ENCODE data around the gene BAZ1B. TPM values are rescaled to one million over a fixed set of nuclear protein-coding genes. Genes with fewer than 3 reads are reported as not detected.

Gene BAZ1B
- total RNA-seq, 1 experiment from 2014 or later, result 44.6 TPM

DNA sequence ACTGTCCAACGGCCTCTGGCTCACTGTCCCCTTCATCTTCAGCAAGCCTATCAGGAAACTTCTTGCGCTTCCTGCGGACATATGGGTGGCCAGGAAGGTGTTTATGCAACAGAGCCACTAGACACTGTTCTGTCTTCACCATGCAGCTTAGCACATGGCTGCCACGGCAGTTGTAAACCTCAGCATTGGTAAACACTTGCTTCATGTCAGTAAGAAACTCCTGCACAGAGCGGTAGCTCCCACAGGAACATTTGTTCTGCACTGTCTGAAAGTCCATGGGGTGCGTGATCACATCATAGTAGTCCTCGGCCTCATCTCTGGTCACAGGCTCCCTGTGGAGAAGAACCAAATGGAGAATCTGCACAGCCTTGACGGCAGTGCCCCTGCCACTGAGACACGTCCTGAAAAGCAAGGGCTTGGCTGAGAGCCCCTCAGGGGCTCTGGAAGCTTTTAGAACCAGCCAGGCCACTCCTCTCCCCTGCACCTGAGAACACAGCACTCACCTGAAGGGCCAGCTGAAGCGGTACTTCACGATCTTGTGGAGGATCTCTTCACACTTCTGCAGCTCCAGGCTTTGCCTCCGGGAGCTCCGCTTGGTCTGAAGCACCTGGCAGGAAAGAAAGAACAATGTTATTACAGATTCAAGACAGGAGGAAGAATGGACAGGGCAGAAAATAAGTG lies 79.7 kb downstream of the BAZ1B start:
- Mint-ChIP-seq H3K27me3 (ENCODE audit: unreplicated experiment) (no peaks in the 10 kb centered on the region), H3K4me3 (ENCODE audit: low read depth, unreplicated experiment) (no peak overlapping the region), H3K27ac (ENCODE audit: unreplicated experiment) (no peak overlapping the region), H3K4me1 (ENCODE audit: low read depth, unreplicated experiment) (no peaks in the 10 kb centered on the region), H3K9me3 (ENCODE audit: low read depth, unreplicated experiment) (no peaks in the 10 kb centered on the region), H3K36me3 (ENCODE audit: insufficient read depth, unreplicated experiment) (peaks cover 40% of the 10 kb centered on the region)
- intact Hi-C loops (cut with micrococcal nuclease; ENCODE audit: unreplicated experiment), result no loop called here
- BruUV-seq (replicated peaks), result no TSS peak
- CTCF ChIA-PET, result no interaction called here
- TF ChIP-seq CTCF (IDR thresholded peaks at IDR 0.05; ENCODE audit: unreplicated experiment), result no peak
- DNase-seq, result no peak

- intact Hi-C loops (cut with micrococcal nuclease; ENCODE audit: unreplicated experiment), result loop anchor here (10.0 kb wide), 1 partner anchor 95 kb away; no protein-coding TSS in a partner anchor
- TF ChIP-seq CTCF (IDR thresholded peaks at IDR 0.05; ENCODE audit: unreplicated experiment), result no peak
- no peaks in the 10 kb centered on the region for H3K4me1 Mint-ChIP-seq (ENCODE audit: low read depth, unreplicated experiment)
- no peaks in the 10 kb centered on the region for H3K9me3 Mint-ChIP-seq (ENCODE audit: low read depth, unreplicated experiment)
- no peak overlapping the region for H3K4me3 Mint-ChIP-seq (ENCODE audit: low read depth, unreplicated experiment)
- H3K27ac Mint-ChIP-seq (ENCODE audit: unreplicated experiment), result no peak overlapping the region
- H3K27me3 Mint-ChIP-seq (ENCODE audit: unreplicated experiment), result no peaks in the 10 kb centered on the region
- DNase-seq, result no peak
- CTCF ChIA-PET, result no interaction called here
- peaks cover 22% of the 10 kb centered on the region for H3K36me3 Mint-ChIP-seq (ENCODE audit: insufficient read depth, unreplicated experiment)
- no TSS peak for BruUV-seq (replicated peaks)
Observed at GRCh38 chr7:73439410-73439704, 82.7 kb downstream of the BAZ1B start.

DNA sequence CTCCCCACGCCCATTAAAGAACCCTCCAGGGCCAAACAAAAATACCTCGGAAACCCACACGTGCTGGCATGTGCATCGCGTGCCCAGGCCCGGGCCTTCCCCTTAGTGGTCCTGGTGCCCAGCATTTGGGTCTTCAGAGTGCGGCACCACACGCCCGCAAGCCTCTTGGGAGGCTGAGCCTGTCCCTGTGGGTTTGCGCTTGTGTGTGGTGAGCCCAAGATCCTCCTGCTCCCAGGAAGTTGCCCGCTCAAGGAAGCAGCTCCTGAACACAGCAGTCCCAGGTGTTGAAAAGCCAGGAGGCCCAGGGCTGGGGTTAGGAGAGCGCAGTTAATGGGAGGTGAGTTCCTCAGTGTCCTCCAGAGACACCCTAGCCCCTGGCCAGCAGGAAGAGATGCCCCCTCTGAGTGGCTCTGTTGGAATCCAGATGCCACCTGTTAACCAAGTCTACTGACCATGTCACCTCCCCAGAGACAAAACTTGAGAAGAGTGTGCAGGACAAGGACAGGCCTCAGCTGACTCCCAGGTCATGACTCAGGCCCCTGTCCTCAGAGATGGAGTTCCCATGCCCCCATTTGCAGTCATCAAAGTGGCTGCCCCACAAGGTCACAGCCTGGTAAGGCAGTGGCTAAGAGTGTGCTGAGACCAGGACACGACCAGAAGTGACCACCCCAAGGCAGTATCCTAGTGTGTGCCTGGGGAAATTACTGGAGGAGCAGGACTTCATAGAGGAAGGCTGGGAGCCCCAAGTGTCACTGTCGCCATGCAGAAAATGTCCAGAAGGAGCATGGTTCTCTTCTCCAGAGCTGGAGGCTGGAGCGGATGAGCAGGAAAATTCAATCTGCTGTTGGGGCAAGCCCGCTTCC lies 83.3 kb downstream of the BAZ1B start:
- intact Hi-C loops (cut with micrococcal nuclease; ENCODE audit: unreplicated experiment), result loop anchor here (10.0 kb wide), 1 partner anchor 94 kb away; no protein-coding TSS in a partner anchor

More for the DNA sequence above, 83.3 kb downstream of the BAZ1B start:
- Mint-ChIP-seq H3K36me3 (ENCODE audit: insufficient read depth, unreplicated experiment) (peaks cover 26% of the 10 kb centered on the region), H3K27ac (ENCODE audit: unreplicated experiment) (no peak overlapping the region), H3K9me3 (ENCODE audit: low read depth, unreplicated experiment) (no peaks in the 10 kb centered on the region), H3K4me1 (ENCODE audit: low read depth, unreplicated experiment) (no peaks in the 10 kb centered on the region), H3K27me3 (ENCODE audit: unreplicated experiment) (no peaks in the 10 kb centered on the region), H3K4me3 (ENCODE audit: low read depth, unreplicated experiment) (no peak overlapping the region)
- no TSS peak for BruUV-seq (replicated peaks)
- DNase-seq, result no peak
- no peak for TF ChIP-seq CTCF (IDR thresholded peaks at IDR 0.05; ENCODE audit: unreplicated experiment)
- CTCF ChIA-PET, result no interaction called here

Measured in Calu3 (cell line).